PC-9 (cell line): ENCODE measurements around the gene IFT81. TPM values are rescaled to one million over a fixed set of nuclear protein-coding genes. Genes with fewer than 3 reads are reported as not detected.

ENCODE experiments used
- BruUV-seq: library from RNA; stranded (reverse); fragments of 400-500 nt; replicated peaks from 2 replicates; lab custom pipeline; 2021; lab: Mats Ljungman, UMichigan
- CTCF ChIA-PET: fragments of 300-600 bp; sonication (Branson Sonifier 250); formaldehyde crosslinking; loops from one replicate; lab custom pipeline; 2022; ENCODE audit warnings: antibody characterized with exemption; lab: Charles Lee
- POLR2A ChIA-PET: fragments of 300-600 bp; sonication (Branson Sonifier 250); formaldehyde crosslinking; loops from one replicate; lab custom pipeline; 2022; ENCODE audit warnings: antibody characterized with exemption; ENCODE audit not compliant: unreplicated experiment; lab: Charles Lee
- DNase-seq, 2 experiments: peaks; one replicate each; pipeline versions ENCODE4 v3.0.0 to v3.0.0-alpha.2; 2015 to 2022; ENCODE audit warnings: mixed read lengths in 1 of 2
- H2AFZ ChIP-seq: fragments of 200-600 bp; sonication (generic); 2 replicates; pipeline ENCODE4 v1.8.1; 2017; ENCODE audit warnings: antibody characterized with exemption
- H3F3A ChIP-seq: fragments of 200-600 bp; sonication (generic); 2 replicates; pipeline ENCODE4 v1.8.1; 2017; ENCODE audit warnings: antibody characterized with exemption, mild to moderate bottlenecking, low read depth; ENCODE audit not compliant: insufficient read depth
- H3K27ac ChIP-seq: fragments of 200-600 bp; sonication (generic); 2 replicates; pipeline ENCODE4 v1.6.1; 2016; ENCODE audit warnings: mixed run types
- H3K27me3 ChIP-seq: fragments of 200-600 bp; sonication (generic); 2 replicates; pipeline ENCODE4 v1.6.1; 2016; ENCODE audit warnings: low read depth, mixed run types; ENCODE audit not compliant: insufficient read depth
- H3K36me3 ChIP-seq: fragments of 200-600 bp; sonication (generic); 2 replicates; pipeline ENCODE4 v1.6.1; 2016; ENCODE audit warnings: low read depth, mixed run types
- H3K4me1 ChIP-seq: fragments of 200-600 bp; sonication (generic); replicated peaks from 2 replicates; pipeline ENCODE4 v1.6.1; 2016; ENCODE audit warnings: mixed run types; ENCODE audit not compliant: insufficient read depth
- H3K4me2 ChIP-seq: fragments of 200-600 bp; sonication (generic); 2 replicates; pipeline ENCODE4 v1.6.1; 2017; ENCODE audit warnings: mixed run types
- H3K4me3 ChIP-seq: fragments of 200-600 bp; sonication (generic); 2 replicates; pipeline ENCODE4 v1.6.1; 2016; ENCODE audit warnings: mixed run types
- H3K79me2 ChIP-seq: fragments of 200-600 bp; sonication (generic); 2 replicates; pipeline ENCODE4 v1.6.1; 2017; ENCODE audit warnings: low read depth, mixed run types
- H3K9me2 ChIP-seq: fragments of 200-600 bp; sonication (generic); 2 replicates; pipeline ENCODE4 v1.8.1; 2017; ENCODE audit warnings: mild to moderate bottlenecking; ENCODE audit not compliant: insufficient read depth
- H3K9me3 ChIP-seq: fragments of 200-600 bp; sonication (generic); 2 replicates; pipeline ENCODE4 v1.8.1; 2016; ENCODE audit warnings: low read depth; ENCODE audit not compliant: insufficient read depth
- H4K20me1 ChIP-seq: fragments of 200-600 bp; sonication (generic); 2 replicates; pipeline ENCODE4 v1.8.1; 2017; ENCODE audit not compliant: insufficient read depth
- EZH2 ChIP-seq: fragments of 200-600 bp; sonication (generic); IDR thresholded peaks from 2 replicates; pipeline ENCODE4 v1.8.0; 2017; ENCODE audit warnings: antibody characterized with exemption, low read depth
- intact Hi-C: fragments of 100-400 bp; cut with micrococcal nuclease; formaldehyde crosslinking; loops from one replicate; pipeline ENCODE4 v1.10.0; 2022; ENCODE audit not compliant: unreplicated experiment
- total RNA-seq: library from RNA; stranded (reverse); gene quantifications from 2 replicates; pipeline ENCODE4 v1.2.3, GENCODE V29; 2021
- TF ChIP-seq, protein P1 (sequence below): fragments of 200-600 bp; sonication (generic); conservative IDR thresholded peaks from 2 replicates; pipeline ENCODE4 v1.6.1; 2017; ENCODE audit warnings: mixed run types, antibody characterized with exemption, mild to moderate bottlenecking, moderate library complexity

The IFT81 gene
- total RNA-seq, 1 experiment from 2014 or later: 19.3 TPM

GRCh38 chr12:110217996-110218674 lies 94.0 kb downstream of the IFT81 start:
- no peaks in the 10 kb centered on the region for H3K9me2 ChIP-seq
- TF ChIP-seq, protein P1, sequence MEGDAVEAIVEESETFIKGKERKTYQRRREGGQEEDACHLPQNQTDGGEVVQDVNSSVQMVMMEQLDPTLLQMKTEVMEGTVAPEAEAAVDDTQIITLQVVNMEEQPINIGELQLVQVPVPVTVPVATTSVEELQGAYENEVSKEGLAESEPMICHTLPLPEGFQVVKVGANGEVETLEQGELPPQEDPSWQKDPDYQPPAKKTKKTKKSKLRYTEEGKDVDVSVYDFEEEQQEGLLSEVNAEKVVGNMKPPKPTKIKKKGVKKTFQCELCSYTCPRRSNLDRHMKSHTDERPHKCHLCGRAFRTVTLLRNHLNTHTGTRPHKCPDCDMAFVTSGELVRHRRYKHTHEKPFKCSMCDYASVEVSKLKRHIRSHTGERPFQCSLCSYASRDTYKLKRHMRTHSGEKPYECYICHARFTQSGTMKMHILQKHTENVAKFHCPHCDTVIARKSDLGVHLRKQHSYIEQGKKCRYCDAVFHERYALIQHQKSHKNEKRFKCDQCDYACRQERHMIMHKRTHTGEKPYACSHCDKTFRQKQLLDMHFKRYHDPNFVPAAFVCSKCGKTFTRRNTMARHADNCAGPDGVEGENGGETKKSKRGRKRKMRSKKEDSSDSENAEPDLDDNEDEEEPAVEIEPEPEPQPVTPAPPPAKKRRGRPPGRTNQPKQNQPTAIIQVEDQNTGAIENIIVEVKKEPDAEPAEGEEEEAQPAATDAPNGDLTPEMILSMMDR: no peak
- TF ChIP-seq EZH2: no peak
- H4K20me1 ChIP-seq: no peaks in the 10 kb centered on the region
- H3K4me2 ChIP-seq: no peak overlapping the region
- H3K27me3 ChIP-seq: no peaks in the 10 kb centered on the region
- ChIA-PET CTCF (no interaction called here), POLR2A (no interaction called here)
- no TSS peak for BruUV-seq
- H3K4me3 ChIP-seq: no peak overlapping the region
- no peaks in the 10 kb centered on the region for H3K9me3 ChIP-seq
- H3K79me2 ChIP-seq: no peaks in the 10 kb centered on the region
- peaks cover 4% of the 10 kb centered on the region; the same call in 1 of the 2 replicates for H3K36me3 ChIP-seq
- peaks cover 10% of the 10 kb centered on the region for H3K4me1 ChIP-seq
- H3K27ac ChIP-seq: no peak overlapping the region
- no peak overlapping the region for H2AFZ ChIP-seq
- intact Hi-C loops: no loop called here
- DNase-seq: no peak
- peaks cover 14% of the 10 kb centered on the region for H3F3A ChIP-seq

GRCh38 chr12:110222027-110222426 lies 97.9 kb downstream of the IFT81 start:
- no TSS peak for BruUV-seq
- Histone ChIP-seq H3K4me1 (peaks cover 34% of the 10 kb centered on the region), H3K9me3 (no peaks in the 10 kb centered on the region), H3K9me2 (no peaks in the 10 kb centered on the region), H3K36me3 (peaks cover 4% of the 10 kb centered on the region; the same call in 1 of the 2 replicates), H3K79me2 (no peaks in the 10 kb centered on the region), H3K27ac (no peak overlapping the region; the same call in 1 of the 2 replicates), H3K27me3 (no peaks in the 10 kb centered on the region), H3K4me2 (no peak overlapping the region), H2AFZ (no peak overlapping the region), H4K20me1 (no peaks in the 10 kb centered on the region), H3K4me3 (no peak overlapping the region), H3F3A (peaks cover 29% of the 10 kb centered on the region)
- intact Hi-C loops: no loop called here
- DNase-seq: no peak
- CTCF ChIA-PET: no interaction called here
- POLR2A ChIA-PET: no interaction called here
- TF ChIP-seq, protein P1: no peak
- TF ChIP-seq EZH2: no peak

DNA sequence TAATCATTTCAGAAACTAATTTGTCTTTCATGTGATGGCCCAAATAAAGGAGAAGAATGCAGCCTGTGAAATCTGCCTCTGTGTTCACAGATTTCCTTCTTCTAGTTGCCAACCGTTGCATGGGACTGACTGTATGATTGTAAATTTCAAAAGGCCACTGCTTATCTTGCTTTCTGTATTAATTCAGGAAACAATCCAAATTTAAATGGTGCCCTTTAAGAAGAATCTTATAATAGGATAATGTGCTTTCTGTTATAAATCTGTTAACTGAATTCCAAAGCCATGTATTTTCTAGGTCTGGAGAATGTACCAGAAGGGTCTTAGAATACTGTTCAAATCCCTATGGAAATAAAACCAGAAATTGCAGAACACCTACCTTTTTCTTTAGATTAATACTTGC lies 98.3 kb downstream of the IFT81 start:
- no peaks in the 10 kb centered on the region for H3K9me2 ChIP-seq
- CTCF ChIA-PET: no interaction called here
- intact Hi-C loops: no loop called here
- H3K79me2 ChIP-seq: no peaks in the 10 kb centered on the region
- H3K36me3 ChIP-seq: peaks cover 4% of the 10 kb centered on the region; the same call in 1 of the 2 replicates
- peaks cover 29% of the 10 kb centered on the region for H3F3A ChIP-seq
- no TSS peak for BruUV-seq
- no peaks in the 10 kb centered on the region for H4K20me1 ChIP-seq
- H3K4me3 ChIP-seq: no peak overlapping the region
- DNase-seq: no peak
- H3K4me1 ChIP-seq: peaks cover 34% of the 10 kb centered on the region
- H2AFZ ChIP-seq: no peak overlapping the region
- TF ChIP-seq EZH2: no peak
- TF ChIP-seq, protein P1: no peak
- H3K4me2 ChIP-seq: no peak overlapping the region
- H3K27ac ChIP-seq: no peak overlapping the region; the same call in 1 of the 2 replicates
- H3K9me3 ChIP-seq: no peaks in the 10 kb centered on the region
- H3K27me3 ChIP-seq: no peaks in the 10 kb centered on the region
- POLR2A ChIA-PET: no interaction called here
